ENCODE data around the gene SPTSSB. TPM values are rescaled to one million over a fixed set of nuclear protein-coding genes. Genes with fewer than 3 reads are reported as not detected.

The SPTSSB gene
- total and polyA plus RNA-seq, 9 of the 15 experiments (the other 6 are each of a cell fraction or from before 2014, with no cell fraction given) = 0.07 TPM; not detected in 8

DNA sequence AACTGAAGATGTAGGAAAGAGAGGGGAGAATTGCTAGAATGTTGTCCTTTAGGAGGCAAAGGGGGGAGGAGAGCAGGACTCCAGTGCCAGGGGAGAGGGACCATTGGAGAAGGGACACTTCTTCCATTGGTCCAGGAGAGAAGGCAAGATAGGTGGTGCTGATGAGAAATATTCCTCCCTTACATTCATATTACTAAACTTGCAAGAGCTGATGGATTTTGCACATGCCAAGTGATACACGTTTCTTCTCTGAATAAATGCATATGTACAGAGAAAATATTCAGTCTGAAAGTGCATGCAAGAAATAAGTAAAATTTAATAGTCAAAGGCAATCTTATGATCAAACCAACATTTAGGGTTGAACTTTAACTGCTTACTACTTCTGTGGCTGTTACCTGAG is 21.5 kb upstream of the SPTSSB start:
- no peak overlapping the region for H3K4me3 ChIP-seq
- H3K9me3 ChIP-seq (replicated peaks; ENCODE audit: control insufficient read depth, insufficient read depth, low read depth, low read length) = no peaks in the 10 kb centered on the region
- TF ChIP-seq POLR2G (IDR thresholded peaks at IDR 0.05; ENCODE audit: low read depth, low read length) = no peak
- no peaks in the 10 kb centered on the region for H3K79me2 ChIP-seq (ENCODE audit: control insufficient read depth, insufficient read depth, low read length)
- intact Hi-C loops (cut with micrococcal nuclease) (no loop called here), in situ Hi-C loops (cut with MboI) (no loop called here)
- CTCF ChIA-PET (ENCODE audit: low intra/inter-chr PET ratio) = no interaction called here
- no peak overlapping the region for H3K27ac ChIP-seq (ENCODE audit: extremely low read depth, low read depth, low read length)
- no peaks in the 10 kb centered on the region for H3K9me1 ChIP-seq (ENCODE audit: control insufficient read depth, insufficient read depth, low read length)
- H4K20me1 ChIP-seq (replicated peaks; ENCODE audit: control insufficient read depth, insufficient read depth, low read length) = no peaks in the 10 kb centered on the region
- no peak overlapping the region for H3K9ac ChIP-seq (ENCODE audit: insufficient read depth in 1 of 2, low read depth in 2 of 2, low read length in 2 of 2)
- no peaks in the 10 kb centered on the region for H3K27me3 ChIP-seq (ENCODE audit: control insufficient read depth in 2 of 2, insufficient read depth in 2 of 2, low read length in 2 of 2)
- H3K36me3 ChIP-seq (ENCODE audit: control insufficient read depth, insufficient read depth, low read length) = no peaks in the 10 kb centered on the region
- FAIRE-seq (no peak), ATAC-seq (no peak), DNase-seq (ENCODE audit: extremely low read depth in 1 of 4, low spot score in 3 of 4) (no peak)
- WGBS (ENCODE audit: insufficient coverage, low coverage, missing lambda C conversion rate) = 0% methylated on average over 1 of the region's 1 CpG
- H3K4me2 ChIP-seq (ENCODE audit: insufficient read depth, low read length) = no peak overlapping the region
- no peaks in the 10 kb centered on the region for H3K4me1 ChIP-seq (replicated peaks in 1 of 2; ENCODE audit: control insufficient read depth in 2 of 2, insufficient read depth in 2 of 2, low read length in 2 of 2)
- BruUV-seq (replicated peaks) = no TSS peak
- POLR2A ChIA-PET = no interaction called here
- no peak overlapping the region for H2AFZ ChIP-seq (ENCODE audit: low read depth, low read length)

DNA sequence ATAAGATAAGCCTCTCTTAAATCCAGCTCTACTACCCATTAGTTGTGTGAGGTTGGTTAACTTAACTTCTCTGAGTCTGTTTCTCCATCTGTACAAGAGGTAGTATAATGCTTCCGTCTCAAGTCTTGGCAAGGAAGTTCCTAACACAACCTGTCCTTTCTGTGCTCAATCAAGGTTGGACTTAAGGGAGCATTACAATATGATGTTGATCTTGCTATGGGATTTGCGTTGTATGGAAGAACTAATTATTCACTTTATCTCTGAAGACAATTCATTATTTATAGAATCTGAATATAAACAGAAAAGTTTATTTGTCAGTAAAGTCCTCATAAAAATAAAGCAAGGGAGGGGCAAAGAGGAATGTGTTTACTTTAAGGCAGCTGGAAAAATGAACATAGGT is 18.9 kb upstream of the SPTSSB start:
- H3K4me1 ChIP-seq (replicated peaks in 1 of 2; ENCODE audit: control insufficient read depth in 2 of 2, insufficient read depth in 2 of 2, low read length in 2 of 2) = no peaks in the 10 kb centered on the region
- no peak overlapping the region for H3K27ac ChIP-seq (ENCODE audit: extremely low read depth, low read depth, low read length)
- H3K4me3 ChIP-seq = no peak overlapping the region
- 0% methylated on average over 2 of the region's 2 CpGs for WGBS (ENCODE audit: insufficient coverage, low coverage, missing lambda C conversion rate)
- H3K9me3 ChIP-seq (replicated peaks; ENCODE audit: control insufficient read depth, insufficient read depth, low read depth, low read length) = no peaks in the 10 kb centered on the region
- in situ Hi-C loops (cut with MboI) = no loop called here
- CTCF ChIA-PET (ENCODE audit: low intra/inter-chr PET ratio) = no interaction called here
- no peaks in the 10 kb centered on the region for H3K9me1 ChIP-seq (ENCODE audit: control insufficient read depth, insufficient read depth, low read length)
- no peaks in the 10 kb centered on the region for H3K27me3 ChIP-seq (ENCODE audit: control insufficient read depth in 2 of 2, insufficient read depth in 2 of 2, low read length in 2 of 2)
- intact Hi-C loops (cut with micrococcal nuclease) = no loop called here
- DNase-seq (ENCODE audit: extremely low read depth in 1 of 4, low spot score in 3 of 4) = no peak
- POLR2A ChIA-PET = no interaction called here
- no peaks in the 10 kb centered on the region for H4K20me1 ChIP-seq (replicated peaks; ENCODE audit: control insufficient read depth, insufficient read depth, low read length)
- H2AFZ ChIP-seq (ENCODE audit: low read depth, low read length) = no peak overlapping the region
- no peaks in the 10 kb centered on the region for H3K36me3 ChIP-seq (ENCODE audit: control insufficient read depth, insufficient read depth, low read length)
- no peak for ATAC-seq
- H3K79me2 ChIP-seq (ENCODE audit: control insufficient read depth, insufficient read depth, low read length) = no peaks in the 10 kb centered on the region
- FAIRE-seq = no peak
- H3K4me2 ChIP-seq (ENCODE audit: insufficient read depth, low read length) = no peak overlapping the region
- no TSS peak for BruUV-seq (replicated peaks)
- H3K9ac ChIP-seq (ENCODE audit: insufficient read depth in 1 of 2, low read depth in 2 of 2, low read length in 2 of 2) = no peak overlapping the region
- TF ChIP-seq ZC3H4 (CRISPR knock-in tag; IDR thresholded peaks at IDR 0.05; ENCODE audit: borderline replicate concordance) (no peak), ZNF133 (CRISPR knock-in tag; IDR thresholded peaks at IDR 0.05) (no peak), ETV1 (tag; conservative IDR thresholded peaks at IDR 0.05; ENCODE audit: low read depth) (no peak), TAF15 (IDR thresholded peaks at IDR 0.05; ENCODE audit: low read depth, low read length) (no peak)
- TF ChIP-seq, protein P1, sequence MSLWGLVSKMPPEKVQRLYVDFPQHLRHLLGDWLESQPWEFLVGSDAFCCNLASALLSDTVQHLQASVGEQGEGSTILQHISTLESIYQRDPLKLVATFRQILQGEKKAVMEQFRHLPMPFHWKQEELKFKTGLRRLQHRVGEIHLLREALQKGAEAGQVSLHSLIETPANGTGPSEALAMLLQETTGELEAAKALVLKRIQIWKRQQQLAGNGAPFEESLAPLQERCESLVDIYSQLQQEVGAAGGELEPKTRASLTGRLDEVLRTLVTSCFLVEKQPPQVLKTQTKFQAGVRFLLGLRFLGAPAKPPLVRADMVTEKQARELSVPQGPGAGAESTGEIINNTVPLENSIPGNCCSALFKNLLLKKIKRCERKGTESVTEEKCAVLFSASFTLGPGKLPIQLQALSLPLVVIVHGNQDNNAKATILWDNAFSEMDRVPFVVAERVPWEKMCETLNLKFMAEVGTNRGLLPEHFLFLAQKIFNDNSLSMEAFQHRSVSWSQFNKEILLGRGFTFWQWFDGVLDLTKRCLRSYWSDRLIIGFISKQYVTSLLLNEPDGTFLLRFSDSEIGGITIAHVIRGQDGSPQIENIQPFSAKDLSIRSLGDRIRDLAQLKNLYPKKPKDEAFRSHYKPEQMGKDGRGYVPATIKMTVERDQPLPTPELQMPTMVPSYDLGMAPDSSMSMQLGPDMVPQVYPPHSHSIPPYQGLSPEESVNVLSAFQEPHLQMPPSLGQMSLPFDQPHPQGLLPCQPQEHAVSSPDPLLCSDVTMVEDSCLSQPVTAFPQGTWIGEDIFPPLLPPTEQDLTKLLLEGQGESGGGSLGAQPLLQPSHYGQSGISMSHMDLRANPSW (CRISPR knock-in tag; IDR thresholded peaks at IDR 0.05) = no peak
- TF ChIP-seq, protein P2, sequence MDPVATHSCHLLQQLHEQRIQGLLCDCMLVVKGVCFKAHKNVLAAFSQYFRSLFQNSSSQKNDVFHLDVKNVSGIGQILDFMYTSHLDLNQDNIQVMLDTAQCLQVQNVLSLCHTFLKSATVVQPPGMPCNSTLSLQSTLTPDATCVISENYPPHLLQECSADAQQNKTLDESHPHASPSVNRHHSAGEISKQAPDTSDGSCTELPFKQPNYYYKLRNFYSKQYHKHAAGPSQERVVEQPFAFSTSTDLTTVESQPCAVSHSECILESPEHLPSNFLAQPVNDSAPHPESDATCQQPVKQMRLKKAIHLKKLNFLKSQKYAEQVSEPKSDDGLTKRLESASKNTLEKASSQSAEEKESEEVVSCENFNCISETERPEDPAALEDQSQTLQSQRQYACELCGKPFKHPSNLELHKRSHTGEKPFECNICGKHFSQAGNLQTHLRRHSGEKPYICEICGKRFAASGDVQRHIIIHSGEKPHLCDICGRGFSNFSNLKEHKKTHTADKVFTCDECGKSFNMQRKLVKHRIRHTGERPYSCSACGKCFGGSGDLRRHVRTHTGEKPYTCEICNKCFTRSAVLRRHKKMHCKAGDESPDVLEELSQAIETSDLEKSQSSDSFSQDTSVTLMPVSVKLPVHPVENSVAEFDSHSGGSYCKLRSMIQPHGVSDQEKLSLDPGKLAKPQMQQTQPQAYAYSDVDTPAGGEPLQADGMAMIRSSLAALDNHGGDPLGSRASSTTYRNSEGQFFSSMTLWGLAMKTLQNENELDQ (CRISPR knock-in tag; IDR thresholded peaks at IDR 0.05; ENCODE audit: borderline replicate concordance) = no peak
- TF ChIP-seq, protein P3, sequence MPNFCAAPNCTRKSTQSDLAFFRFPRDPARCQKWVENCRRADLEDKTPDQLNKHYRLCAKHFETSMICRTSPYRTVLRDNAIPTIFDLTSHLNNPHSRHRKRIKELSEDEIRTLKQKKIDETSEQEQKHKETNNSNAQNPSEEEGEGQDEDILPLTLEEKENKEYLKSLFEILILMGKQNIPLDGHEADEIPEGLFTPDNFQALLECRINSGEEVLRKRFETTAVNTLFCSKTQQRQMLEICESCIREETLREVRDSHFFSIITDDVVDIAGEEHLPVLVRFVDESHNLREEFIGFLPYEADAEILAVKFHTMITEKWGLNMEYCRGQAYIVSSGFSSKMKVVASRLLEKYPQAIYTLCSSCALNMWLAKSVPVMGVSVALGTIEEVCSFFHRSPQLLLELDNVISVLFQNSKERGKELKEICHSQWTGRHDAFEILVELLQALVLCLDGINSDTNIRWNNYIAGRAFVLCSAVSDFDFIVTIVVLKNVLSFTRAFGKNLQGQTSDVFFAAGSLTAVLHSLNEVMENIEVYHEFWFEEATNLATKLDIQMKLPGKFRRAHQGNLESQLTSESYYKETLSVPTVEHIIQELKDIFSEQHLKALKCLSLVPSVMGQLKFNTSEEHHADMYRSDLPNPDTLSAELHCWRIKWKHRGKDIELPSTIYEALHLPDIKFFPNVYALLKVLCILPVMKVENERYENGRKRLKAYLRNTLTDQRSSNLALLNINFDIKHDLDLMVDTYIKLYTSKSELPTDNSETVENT (CRISPR knock-in tag; IDR thresholded peaks at IDR 0.05) = no peak
